ENCODE results near the gene VAV2.

Gene VAV2

DNA sequence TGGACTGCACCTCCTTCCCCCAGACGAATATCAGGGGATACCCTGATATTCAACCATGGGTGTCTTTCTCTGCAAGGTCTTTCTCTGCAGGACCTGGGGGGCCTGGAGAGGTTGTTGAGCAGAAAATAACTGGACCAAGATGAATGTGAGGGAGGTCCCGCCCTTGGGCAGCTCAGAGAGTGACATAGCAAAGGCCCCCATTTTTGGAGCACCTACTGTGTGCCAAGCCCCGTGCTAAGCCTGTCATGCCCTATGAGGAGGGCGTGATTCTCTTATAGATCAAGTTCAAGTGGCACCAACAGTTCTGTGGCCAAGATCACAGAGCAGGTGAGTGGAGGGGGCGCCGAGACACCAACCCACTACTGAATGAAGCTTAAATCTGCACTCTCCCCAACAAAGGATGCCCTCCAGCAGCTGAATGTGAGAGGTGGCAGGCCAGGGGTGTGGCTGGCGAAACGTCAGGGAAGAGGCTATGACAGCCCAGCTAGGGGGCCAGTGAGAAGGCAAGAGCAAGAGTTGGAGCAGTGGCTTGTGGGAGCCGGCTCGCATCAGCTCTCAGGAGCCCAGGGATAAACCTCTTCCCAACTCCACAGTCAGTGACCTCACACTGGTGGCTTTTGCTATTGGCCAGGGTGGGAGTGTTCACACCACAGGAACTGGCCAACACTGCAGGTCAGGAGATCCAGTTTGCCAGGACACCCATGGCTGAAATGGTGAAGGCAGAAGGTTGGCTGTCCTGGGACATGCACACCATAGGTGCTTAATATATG, 259.3 kb downstream of the VAV2 start:
- DNase-seq (ENCODE audit: extremely low spot score, insufficient read length, low read depth) = no peak
- FAIRE-seq = no peak

DNA sequence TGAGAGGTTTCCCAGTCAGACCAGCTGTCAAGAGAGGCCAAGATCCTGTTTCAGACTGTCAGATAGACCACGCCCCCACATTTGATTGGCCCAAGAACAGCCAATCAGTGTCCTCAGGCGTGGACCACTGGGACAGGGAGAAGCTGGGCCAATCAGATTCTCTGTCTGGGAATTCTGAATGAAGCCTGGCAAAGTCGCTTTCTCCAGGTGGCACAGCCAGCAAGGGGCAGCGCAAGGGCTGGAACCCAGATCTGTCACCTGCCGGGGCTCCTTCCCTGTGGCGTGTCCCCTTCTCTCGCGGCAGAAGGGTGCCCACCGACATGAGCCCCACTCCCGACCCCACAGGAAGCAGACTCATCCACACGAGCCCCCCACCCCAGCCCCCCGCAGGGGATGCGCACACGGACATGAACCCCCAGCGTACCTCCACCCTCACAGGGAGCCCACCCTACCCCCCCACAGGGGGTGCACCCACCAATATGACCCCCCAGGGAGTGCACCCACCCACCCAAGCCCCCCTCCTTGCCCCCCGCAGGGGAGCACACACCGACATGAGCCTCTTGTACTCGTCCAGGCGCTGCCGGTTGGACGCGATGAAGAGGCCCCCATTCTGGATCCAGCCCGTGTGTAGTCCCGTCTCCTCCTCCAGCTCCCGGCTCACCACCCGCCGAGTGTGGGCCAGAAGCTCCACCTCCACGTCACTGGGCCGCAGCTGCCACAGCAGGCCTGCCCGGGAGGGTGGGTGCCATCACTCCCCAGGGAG, 260.1 kb downstream of the VAV2 start:
- DNase-seq (ENCODE audit: extremely low spot score, insufficient read length, low read depth) (peak; percentile 23), FAIRE-seq (no peak)

DNA sequence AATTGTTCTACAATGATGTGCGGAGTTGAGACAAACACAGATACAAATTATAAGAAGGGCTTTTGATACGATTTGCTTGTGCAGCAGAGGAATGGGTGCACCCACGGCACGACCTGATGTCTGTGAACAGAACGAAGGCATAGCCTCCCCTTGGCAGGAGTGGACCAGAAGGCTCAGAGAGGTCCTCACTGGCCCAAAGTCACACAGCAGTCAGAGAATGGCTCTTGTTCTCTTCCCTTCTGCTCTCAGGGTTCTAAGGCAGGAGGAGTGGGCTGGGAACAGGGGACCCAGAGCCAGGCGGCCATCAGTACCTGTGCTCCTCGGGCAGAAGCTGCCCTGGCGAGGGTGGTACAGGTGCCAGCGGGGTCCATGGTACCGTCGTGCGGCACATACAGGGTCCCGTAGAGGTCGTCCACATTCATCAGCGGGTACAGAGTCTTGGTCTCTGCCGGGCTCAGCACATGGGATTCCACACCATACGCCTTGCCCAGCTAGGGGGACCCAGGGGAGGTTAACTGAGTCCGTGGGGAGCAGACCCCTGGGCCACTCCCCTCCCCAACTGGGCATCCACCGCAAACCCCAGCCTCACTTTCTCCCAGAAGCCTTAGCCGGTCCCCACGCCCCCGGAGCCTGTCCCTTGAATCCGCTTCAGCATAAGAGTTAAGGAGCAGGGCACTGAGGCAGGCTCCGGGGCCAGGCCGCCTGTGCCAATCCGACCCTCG, 261.0 kb downstream of the VAV2 start:
- DNase-seq (ENCODE audit: extremely low spot score, insufficient read length, low read depth) (no peak), FAIRE-seq (no peak)

GRCh38 chr9:133729617-133730281, 262.4 kb downstream of the VAV2 start:
- no peak for FAIRE-seq
- no peak for DNase-seq (ENCODE audit: extremely low spot score, insufficient read length, low read depth)

DNA sequence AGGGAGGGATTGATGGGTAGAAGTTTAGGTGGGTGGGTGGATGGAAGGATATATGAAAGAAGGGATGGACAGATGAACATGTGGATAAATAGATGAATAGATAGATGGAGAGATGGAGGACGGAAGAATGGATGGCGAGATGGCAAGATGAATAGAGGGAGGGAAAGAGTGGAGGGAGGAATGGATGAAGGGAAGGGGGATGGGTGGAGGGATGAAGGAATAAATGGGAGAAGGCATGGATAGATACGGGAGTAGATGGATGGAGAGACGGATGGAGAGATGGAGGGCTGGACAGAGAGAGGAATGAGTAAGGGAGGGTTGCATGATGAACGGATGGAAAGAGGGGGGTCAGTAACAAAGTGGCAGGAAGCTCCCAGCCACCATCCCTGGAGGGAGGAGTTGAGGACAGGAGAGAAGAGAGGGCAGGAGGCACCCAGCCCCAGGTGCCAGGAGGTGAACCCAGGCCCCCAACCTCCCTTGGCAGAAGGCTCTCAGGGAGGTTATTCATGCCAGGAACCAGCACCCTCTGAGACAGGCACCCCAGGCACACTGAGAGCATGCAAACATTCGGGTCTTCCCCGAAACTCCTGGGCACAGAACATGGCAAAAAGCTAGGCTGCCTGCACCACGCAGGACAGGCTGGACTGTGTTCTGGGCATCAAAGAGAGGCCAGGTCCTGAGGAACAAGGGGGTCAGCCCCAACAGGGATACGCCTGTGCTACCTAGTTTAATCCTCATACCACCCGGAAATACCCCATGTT, 263.1 kb downstream of the VAV2 start:
- FAIRE-seq (no peak), DNase-seq (ENCODE audit: extremely low spot score, insufficient read length, low read depth) (no peak)

DNA sequence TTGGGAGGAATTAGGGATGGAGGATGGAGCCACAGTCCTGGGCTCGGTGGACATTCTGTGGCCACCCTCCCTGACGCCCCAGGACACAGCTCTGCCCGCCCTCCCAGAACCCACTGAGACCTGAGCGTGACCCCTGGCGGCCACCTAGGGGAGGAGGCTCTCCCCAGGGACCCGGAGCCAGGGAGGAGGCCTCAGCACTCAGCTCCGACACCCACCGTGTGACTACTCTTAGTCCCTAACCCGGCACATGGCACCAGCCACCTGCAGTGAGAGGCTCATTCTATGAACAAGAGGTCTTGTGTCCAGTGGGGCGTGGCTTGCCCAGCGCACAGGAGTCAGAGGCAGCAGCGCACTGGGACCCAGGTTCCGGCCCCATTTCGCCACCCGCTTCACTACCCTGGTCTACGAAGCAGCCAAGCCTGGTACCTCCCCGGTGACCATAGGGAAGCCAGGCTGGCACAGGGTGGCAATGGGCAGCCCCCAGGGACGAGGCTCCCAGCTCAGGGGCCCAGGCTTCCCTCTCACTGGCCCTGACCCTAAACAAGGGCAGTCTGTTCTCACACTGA, 264.2 kb downstream of the VAV2 start:
- FAIRE-seq = no peak

DNA sequence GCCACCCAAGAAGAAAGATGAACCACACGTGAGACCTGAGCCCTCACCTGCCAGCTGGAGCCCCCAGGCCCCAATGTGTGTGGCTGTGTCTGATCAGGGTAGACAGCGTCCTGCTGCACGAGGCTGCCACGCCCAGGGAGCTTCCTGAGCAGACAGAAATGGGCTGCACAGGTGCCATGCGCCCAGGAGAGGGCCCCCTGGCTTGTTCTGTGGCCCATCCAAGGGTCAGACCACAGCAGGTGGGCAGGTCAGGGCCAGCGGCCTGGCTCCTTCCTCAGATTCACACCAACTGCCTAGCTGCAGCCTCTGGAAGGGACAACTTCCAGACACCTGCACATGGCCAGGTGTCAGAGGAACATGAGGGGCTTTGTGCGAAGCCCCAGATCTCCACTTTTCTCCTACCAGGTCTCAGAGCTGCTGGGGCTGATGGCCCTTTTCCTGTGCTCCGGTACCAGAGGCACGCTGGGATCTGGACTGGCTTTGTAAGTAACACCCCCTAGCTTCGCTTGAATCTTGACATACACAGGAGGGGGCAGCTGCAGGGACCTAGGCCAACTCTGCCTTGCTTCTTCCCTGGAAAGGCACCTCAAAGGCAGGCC, 264.7 kb downstream of the VAV2 start:
- no peak for DNase-seq (ENCODE audit: extremely low spot score, insufficient read length, low read depth)
- FAIRE-seq = no peak

More for the DNA sequence above, 264.2 kb downstream of the VAV2 start:
- DNase-seq (ENCODE audit: extremely low spot score, insufficient read length, low read depth) = no peak

GRCh38 chr9:133726401-133727276, 265.5 kb downstream of the VAV2 start:
- FAIRE-seq (no peak), DNase-seq (ENCODE audit: extremely low spot score, insufficient read length, low read depth) (no peak)

- FAIRE-seq (no peak), DNase-seq (ENCODE audit: extremely low spot score, insufficient read length, low read depth) (no peak)
Measured at GRCh38 chr9:133725886-133726285, 266.2 kb downstream of the VAV2 start.

DNA sequence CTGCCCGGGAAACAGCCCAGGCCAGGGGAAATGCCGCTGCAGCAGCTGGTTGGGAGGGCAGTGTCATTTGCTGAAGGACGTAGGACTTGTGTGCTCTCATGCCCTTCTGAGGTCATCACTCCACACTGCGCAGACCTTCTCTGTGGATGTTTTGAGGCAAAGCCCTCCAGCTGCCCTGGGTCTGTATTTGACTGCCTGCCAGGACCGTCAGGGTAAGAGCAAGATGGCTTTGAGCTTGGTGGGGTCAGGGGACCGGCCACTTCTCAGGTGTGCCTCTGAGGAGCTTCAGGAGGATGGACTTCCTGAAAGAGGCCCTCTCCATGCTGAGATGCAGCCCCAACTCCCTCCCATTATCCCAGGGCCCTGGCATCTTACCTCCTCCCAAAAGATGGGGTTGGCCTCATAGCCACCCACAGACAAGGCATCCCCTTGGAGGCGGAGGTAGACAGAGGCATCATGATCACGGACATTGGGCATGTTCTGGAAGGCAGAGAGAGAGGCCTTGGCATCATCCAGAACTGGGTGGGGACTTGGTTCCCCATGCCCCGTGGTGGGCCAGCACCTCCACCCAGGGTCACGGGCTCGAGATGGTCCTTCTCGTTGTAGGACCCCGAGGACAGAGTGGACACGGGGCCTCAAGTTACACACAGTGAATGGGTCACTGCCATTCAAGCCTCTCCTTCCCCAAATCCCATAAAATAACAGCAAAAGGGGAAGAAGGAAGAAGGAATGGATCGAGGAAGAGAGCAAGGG, 273.4 kb downstream of the VAV2 start:
- FAIRE-seq (no peak), DNase-seq (ENCODE audit: extremely low spot score, insufficient read length, low read depth) (no peak)

- FAIRE-seq = no peak
- no peak for DNase-seq (ENCODE audit: extremely low spot score, insufficient read length, low read depth)
Measured at GRCh38 chr9:133717113-133718031, 274.8 kb downstream of the VAV2 start.

DNA sequence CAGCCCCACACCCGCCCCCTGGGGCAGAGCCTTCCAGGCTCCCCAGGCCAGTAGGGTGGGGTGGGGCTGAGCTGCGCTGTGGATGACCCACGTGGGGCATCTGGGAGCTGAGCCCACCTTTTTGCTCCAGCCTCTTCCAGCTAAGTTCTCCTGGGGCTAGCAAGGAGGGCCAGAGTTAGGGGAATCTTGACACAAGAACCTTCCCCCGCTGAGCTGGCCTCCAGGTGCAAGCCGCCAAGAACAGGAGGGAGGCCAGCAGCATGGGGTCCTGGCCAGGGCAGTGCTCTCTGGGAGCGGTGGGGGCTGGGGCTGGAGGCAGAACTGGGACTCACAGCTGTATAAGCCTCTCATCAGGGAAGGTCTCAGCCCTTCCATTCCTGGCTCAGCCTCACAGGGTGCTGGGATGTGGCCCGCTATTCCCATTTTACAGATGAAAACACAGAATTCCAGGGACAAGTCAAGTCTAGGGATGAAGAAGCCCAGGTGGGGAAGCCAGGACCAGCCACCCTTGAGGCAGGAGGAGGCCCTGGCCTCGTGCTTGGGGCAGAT, 275.5 kb downstream of the VAV2 start:
- DNase-seq (ENCODE audit: extremely low spot score, insufficient read length, low read depth) (no peak), FAIRE-seq (no peak)

DNA sequence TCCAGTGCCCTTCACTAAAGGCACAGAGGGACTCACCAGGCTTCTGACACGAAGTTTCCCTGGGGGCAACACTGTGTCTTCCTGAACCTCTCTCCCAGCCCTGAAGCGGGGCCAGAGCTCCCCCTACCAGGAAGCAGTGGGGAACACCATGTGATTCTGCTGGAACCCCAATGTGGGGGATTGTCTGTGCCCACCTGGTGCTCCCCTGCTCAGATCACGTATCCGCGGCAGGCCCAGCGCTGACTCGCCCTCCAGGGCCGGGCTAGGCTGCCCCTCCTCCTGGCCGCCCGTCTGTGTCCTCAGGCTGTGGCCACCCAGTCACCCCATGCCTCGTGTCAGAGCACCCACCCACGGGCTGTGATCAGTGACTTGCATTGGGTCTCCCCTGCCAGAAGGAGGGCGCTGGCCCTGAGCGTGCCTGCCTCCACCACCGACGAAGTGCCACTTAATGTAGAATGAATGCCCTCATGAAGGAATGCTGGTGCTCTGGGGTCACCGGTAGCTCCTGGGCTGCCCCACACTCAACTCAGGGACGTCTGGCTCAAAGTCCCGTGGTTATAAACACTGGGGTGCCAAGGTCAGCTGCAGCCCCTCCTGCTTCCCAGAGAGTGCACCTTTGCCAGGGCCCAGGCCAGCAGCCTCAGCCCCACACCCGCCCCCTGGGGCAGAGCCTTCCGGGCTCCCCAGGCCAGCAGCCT, 276.1 kb downstream of the VAV2 start:
- FAIRE-seq (no peak), DNase-seq (ENCODE audit: extremely low spot score, insufficient read length, low read depth) (no peak)

DNA sequence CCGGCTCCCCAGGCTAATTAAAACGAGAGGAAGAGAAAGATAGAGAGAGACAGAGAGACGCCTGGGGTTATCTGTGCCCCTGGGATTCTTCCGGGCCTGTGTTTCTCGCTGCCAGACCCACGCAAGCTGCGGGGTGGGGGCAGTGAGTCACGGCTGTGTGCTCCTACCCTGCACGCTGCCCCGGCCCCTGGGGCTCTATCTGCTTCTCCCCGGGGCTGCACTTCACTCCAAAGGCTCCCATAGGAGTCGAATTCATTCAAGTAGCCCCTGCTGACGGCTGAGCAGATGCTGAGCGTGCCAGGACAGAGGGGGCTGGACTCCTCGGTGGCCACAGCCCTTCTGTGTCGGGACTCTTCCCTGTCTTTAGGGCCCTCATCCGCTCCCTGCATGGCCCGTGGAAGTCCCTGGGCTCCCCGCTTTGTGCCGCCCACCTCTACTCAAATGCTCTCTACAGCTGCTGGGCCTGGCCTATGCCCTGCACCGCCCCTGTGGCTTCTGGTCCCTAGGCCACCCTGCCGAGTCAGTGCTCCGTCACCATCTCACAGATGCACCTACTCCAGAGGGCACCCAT, 276.7 kb downstream of the VAV2 start:
- DNase-seq (ENCODE audit: extremely low spot score, insufficient read length, low read depth) = no peak
- no peak for FAIRE-seq

GRCh38 chr9:133714606-133715294, 277.4 kb downstream of the VAV2 start:
- no peak for FAIRE-seq

More at GRCh38 chr9:133714606-133715294, 277.4 kb downstream of the VAV2 start:
- no peak for DNase-seq (ENCODE audit: extremely low spot score, insufficient read length, low read depth)

All from GM18507 (cell line).